ENCODE results near the gene C17orf50.

Gene C17orf50

DNA sequence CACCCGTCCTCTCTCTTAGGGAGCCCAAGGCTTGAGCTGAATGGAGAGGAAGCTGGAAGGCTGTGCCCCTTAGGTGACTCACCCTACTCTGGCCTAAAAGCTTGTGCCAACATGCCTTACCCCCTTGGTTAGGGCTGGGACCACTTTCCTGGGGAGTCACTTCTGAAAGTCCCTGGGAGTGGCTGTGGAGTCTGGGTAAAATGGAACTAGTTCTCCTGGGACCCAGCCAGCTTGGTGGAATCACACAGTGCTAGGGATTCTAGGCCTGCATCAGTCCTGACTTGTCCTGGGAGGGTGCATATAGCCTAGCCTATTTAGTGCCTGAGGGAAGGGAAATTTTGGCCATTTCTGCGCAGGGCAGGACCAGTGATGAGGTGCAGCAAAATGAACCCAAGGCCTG is 24.2 kb downstream of the C17orf50 start:
- DNase-seq (ENCODE audit: low read depth), result no peak
- no peak overlapping the region for H3K4me3 ChIP-seq (ENCODE audit: low read depth, low read length)
- TF ChIP-seq, protein P1, sequence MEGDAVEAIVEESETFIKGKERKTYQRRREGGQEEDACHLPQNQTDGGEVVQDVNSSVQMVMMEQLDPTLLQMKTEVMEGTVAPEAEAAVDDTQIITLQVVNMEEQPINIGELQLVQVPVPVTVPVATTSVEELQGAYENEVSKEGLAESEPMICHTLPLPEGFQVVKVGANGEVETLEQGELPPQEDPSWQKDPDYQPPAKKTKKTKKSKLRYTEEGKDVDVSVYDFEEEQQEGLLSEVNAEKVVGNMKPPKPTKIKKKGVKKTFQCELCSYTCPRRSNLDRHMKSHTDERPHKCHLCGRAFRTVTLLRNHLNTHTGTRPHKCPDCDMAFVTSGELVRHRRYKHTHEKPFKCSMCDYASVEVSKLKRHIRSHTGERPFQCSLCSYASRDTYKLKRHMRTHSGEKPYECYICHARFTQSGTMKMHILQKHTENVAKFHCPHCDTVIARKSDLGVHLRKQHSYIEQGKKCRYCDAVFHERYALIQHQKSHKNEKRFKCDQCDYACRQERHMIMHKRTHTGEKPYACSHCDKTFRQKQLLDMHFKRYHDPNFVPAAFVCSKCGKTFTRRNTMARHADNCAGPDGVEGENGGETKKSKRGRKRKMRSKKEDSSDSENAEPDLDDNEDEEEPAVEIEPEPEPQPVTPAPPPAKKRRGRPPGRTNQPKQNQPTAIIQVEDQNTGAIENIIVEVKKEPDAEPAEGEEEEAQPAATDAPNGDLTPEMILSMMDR (IDR thresholded peaks at IDR 0.05; ENCODE audit: insufficient read depth, low read depth, low read length, missing control alignments), result no peak

DNA sequence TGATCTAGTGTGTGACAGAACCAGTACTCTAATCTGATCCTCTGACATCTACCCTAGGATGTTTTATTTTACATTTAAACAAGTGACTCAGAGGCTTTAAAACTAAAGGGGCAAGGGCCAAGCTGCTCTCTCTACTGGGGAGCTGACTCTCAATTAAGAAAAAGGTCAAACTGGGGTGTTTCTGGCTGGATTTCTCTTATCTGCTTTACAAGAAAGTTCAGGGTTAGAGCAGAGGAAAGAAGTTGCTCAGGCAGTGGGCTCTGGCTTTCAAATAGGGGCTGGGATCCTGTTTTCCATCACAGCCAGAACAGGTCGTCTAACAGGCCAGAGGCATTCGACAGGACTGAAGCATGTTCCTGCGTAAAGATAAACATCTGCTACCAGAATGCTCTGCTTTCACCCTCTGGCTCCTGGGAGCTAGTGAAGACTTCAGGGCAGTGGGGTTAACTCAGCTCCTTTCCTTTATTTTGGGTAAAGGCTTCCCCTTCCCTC is 26.3 kb downstream of the C17orf50 start:
- H3K4me3 ChIP-seq (ENCODE audit: low read depth, low read length), result no peak overlapping the region
- no peak for DNase-seq (ENCODE audit: low read depth)
- TF ChIP-seq, protein P1 (IDR thresholded peaks at IDR 0.05; ENCODE audit: insufficient read depth, low read depth, low read length, missing control alignments), result no peak

DNA sequence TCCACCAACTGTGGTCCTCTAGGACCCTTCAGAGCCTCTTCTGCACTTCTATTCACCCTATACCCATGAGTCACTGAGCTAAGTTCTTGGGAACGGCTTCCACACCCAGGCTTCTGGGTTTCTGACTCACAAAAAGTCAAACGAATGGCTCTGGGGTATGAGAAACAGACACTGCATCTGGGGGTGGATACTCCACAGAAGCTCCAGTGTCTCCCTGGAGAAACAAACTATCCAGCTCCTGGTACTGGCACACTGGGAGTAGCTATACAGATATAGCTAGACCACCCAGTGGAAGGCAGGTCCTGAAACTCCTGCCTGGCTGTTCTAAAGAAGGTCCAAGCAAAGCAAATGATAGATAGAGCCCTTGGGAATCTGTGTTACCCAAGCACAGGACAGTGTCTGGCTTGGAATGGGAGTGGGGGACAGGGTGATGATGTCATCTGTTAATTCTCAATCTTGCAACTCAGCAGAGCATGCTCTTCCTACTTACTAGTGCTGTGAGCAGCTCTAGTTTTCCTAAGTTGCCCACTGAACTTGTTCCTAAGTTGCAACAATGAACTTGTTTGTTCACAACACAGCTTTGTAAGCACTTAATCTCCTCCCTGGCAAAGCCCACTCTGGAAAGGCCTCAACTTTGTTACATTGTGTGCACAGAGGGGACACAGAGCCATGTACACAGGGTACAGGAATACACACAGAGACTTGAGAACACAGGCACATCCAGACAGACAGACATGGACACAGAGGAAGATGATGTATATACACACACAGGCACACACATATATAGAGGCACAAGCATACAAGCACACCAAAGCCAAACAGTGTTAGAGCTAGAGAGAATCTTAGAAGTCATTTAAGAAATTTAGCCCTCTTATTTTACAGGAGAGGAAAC is 28.0 kb downstream of the C17orf50 start:
- TF ChIP-seq, protein P1 (IDR thresholded peaks at IDR 0.05; ENCODE audit: insufficient read depth, low read depth, low read length, missing control alignments), result no peak
- no peak for DNase-seq (ENCODE audit: low read depth)
- H3K4me3 ChIP-seq (ENCODE audit: low read depth, low read length), result no peak overlapping the region

DNA sequence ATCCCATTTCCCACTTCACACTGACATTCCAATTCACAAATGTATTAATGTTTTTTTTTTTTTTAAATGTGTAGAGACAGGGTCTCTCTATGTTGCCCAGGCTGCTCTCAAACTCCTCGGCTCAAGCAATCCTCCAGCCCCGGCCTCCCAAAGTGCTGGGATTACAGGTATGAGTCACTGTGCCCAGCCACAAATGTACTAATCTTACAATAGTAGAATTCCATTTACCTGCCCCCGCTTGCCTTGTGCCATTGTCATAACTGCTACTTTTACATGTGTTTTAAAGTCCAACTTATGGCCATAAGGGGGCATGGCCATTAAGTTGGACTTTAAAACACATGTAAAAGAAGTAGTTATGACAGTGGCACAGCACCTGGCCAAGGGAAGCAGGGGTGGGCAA is 30.2 kb downstream of the C17orf50 start:
- TF ChIP-seq, protein P1 (IDR thresholded peaks at IDR 0.05; ENCODE audit: insufficient read depth, low read depth, low read length, missing control alignments), result no peak
- no peak overlapping the region for H3K4me3 ChIP-seq (ENCODE audit: low read depth, low read length)
- no peak for DNase-seq (ENCODE audit: low read depth)

DNA sequence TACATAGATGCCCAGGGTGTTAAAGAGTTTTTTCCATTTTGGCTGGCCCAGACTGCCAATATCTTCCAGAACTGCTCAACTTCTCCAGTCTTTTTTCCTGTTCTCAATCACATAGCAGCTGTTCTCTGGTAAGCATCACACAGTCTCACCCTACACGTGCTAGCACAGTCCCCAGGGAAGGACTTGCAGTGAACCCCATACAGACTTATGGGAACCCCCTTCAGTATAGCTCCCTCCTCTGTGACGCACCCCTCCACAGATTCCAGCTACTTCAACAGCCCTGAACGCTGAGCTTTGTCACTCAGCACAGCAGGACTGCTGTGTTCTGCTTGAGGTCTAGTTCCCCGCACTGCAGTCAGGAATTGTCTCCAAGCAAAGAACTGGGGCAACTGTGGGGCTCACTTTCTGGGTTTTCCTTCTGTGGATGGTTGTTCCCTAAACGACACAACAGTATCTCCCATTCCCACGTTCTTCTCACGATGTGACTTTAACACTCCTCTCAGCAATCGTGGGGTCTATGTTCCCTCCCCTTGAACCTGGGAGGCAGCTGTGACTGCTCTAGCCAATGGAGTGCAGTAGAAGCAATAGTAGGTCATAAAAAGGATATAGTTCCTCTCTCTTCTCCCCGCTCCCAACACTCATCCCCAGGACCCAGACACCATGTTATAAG is 31.1 kb downstream of the C17orf50 start:
- no peak overlapping the region for H3K4me3 ChIP-seq (ENCODE audit: low read depth, low read length)
- DNase-seq (ENCODE audit: low read depth), result no peak
- TF ChIP-seq, protein P1 (IDR thresholded peaks at IDR 0.05; ENCODE audit: insufficient read depth, low read depth, low read length, missing control alignments), result no peak

DNA sequence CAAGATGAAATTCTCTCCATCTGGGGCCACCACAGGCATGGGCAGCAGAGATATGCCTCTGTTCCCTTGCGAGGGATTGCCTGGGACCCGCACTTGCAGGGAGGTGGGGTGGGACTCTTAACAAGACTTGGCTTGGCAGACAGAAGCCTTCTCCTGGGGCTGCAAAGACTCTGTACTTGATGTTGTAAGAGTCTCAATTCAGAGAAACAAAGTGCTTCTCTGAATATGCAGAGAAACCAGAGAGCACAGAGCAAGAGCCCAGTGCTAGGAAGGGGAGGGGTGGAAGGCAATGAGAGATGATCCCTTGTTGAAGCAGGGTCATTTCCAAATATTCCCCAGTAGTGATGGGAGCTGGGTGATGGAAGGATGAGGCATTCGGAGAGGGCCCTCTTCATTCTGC is 32.6 kb downstream of the C17orf50 start:
- no peak overlapping the region for H3K4me3 ChIP-seq (ENCODE audit: low read depth, low read length)
- TF ChIP-seq, protein P1 (IDR thresholded peaks at IDR 0.05; ENCODE audit: insufficient read depth, low read depth, low read length, missing control alignments), result no peak
- DNase-seq (ENCODE audit: low read depth), result no peak

Data from GM12865 (cell line).